Measurements from ENCODE around the gene IFITM10.

The IFITM10 gene

GRCh38 chr11:1742869-1743584 lies 7.4 kb downstream of the IFITM10 start:
- TF ChIP-seq SP1 (IDR thresholded peaks at IDR 0.05) (no peak), NFRKB (IDR thresholded peaks at IDR 0.05) (no peak), SUZ12 (IDR thresholded peaks at IDR 0.05) (no peak), FOXM1 (IDR thresholded peaks at IDR 0.05; ENCODE audit: borderline replicate concordance) (no peak), ARNT (IDR thresholded peaks at IDR 0.05) (no peak), LEF1 (IDR thresholded peaks at IDR 0.05; ENCODE audit: borderline replicate concordance) (no peak), FOXK2 (IDR thresholded peaks at IDR 0.05) (no peak), HDGF (IDR thresholded peaks at IDR 0.05; ENCODE audit: borderline replicate concordance) (no peak), BHLHE40 (IDR thresholded peaks at IDR 0.05; ENCODE audit: borderline replicate concordance) (no peak), TARDBP (IDR thresholded peaks at IDR 0.05) (no peak), ZNF384 (IDR thresholded peaks at IDR 0.05) (no peak), L3MBTL2 (conservative IDR thresholded peaks at IDR 0.05) (no peak), ELF4 (IDR thresholded peaks at IDR 0.05) (no peak), FOXA1 (IDR thresholded peaks at IDR 0.05) (no peak), CTBP1 (IDR thresholded peaks at IDR 0.05; ENCODE audit: borderline replicate concordance) (no peak)
- TF ChIP-seq, protein P1, sequence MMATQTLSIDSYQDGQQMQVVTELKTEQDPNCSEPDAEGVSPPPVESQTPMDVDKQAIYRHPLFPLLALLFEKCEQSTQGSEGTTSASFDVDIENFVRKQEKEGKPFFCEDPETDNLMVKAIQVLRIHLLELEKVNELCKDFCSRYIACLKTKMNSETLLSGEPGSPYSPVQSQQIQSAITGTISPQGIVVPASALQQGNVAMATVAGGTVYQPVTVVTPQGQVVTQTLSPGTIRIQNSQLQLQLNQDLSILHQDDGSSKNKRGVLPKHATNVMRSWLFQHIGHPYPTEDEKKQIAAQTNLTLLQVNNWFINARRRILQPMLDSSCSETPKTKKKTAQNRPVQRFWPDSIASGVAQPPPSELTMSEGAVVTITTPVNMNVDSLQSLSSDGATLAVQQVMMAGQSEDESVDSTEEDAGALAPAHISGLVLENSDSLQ (IDR thresholded peaks at IDR 0.05): no peak
- DNase-seq (ENCODE audit: extremely low spot score): no peak
- ChIA-PET POLR2A (no interaction called here), CTCF (no interaction called here)

DNA sequence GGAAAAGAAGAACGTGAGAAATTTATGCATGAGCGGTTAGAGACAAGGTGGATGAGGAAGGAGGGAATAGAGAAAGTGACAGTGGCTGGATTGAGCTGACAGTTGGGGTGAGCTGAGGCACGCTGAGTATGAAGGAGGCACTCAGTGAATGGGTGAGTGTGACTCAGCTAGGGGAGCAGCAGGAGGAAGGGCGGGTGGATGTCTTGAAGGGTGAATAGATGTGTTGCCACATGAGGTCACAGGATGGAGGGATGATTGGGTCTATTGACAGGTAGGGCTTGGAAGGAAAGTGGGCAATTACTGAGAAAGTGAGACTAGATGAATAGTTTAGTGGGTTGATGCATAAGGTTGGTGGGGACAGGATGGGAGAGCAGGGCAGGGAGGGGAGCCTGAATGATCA lies 8.0 kb downstream of the IFITM10 start:
- TF ChIP-seq BHLHE40 (IDR thresholded peaks at IDR 0.05; ENCODE audit: borderline replicate concordance) (no peak), SP1 (IDR thresholded peaks at IDR 0.05) (no peak), FOXM1 (IDR thresholded peaks at IDR 0.05; ENCODE audit: borderline replicate concordance) (no peak), CTBP1 (IDR thresholded peaks at IDR 0.05; ENCODE audit: borderline replicate concordance) (no peak), FOXK2 (IDR thresholded peaks at IDR 0.05) (no peak), NFRKB (IDR thresholded peaks at IDR 0.05) (no peak), L3MBTL2 (conservative IDR thresholded peaks at IDR 0.05) (no peak), LEF1 (IDR thresholded peaks at IDR 0.05; ENCODE audit: borderline replicate concordance) (no peak), SUZ12 (IDR thresholded peaks at IDR 0.05) (no peak), FOXA1 (IDR thresholded peaks at IDR 0.05) (no peak), ARNT (IDR thresholded peaks at IDR 0.05) (no peak), TARDBP (IDR thresholded peaks at IDR 0.05) (no peak), HDGF (IDR thresholded peaks at IDR 0.05; ENCODE audit: borderline replicate concordance) (no peak), ELF4 (IDR thresholded peaks at IDR 0.05) (no peak)
- TF ChIP-seq, protein P1 (IDR thresholded peaks at IDR 0.05): no peak
- CTCF ChIA-PET: interaction anchor here (0.7 kb wide), 1 partner anchor 48 kb away, joined by 3 read pairs; no protein-coding TSS in a partner anchor
- no peak for DNase-seq (ENCODE audit: extremely low spot score)
- POLR2A ChIA-PET: no interaction called here

- ChIA-PET POLR2A (no interaction called here), CTCF (interaction anchor here (0.7 kb wide), 1 partner anchor 48 kb away, joined by 3 read pairs; no protein-coding TSS in a partner anchor)
- DNase-seq (ENCODE audit: extremely low spot score): no peak
- no peak for TF ChIP-seq FOXK2 (IDR thresholded peaks at IDR 0.05)
- no peak for TF ChIP-seq BHLHE40 (IDR thresholded peaks at IDR 0.05; ENCODE audit: borderline replicate concordance)
- no peak for TF ChIP-seq SP1 (IDR thresholded peaks at IDR 0.05)
- no peak for TF ChIP-seq LEF1 (IDR thresholded peaks at IDR 0.05; ENCODE audit: borderline replicate concordance)
- no peak for TF ChIP-seq FOXA1 (IDR thresholded peaks at IDR 0.05)
- TF ChIP-seq, protein P1 (IDR thresholded peaks at IDR 0.05): no peak
Observed at GRCh38 chr11:1741741-1742140, 8.7 kb downstream of the IFITM10 start.

DNA sequence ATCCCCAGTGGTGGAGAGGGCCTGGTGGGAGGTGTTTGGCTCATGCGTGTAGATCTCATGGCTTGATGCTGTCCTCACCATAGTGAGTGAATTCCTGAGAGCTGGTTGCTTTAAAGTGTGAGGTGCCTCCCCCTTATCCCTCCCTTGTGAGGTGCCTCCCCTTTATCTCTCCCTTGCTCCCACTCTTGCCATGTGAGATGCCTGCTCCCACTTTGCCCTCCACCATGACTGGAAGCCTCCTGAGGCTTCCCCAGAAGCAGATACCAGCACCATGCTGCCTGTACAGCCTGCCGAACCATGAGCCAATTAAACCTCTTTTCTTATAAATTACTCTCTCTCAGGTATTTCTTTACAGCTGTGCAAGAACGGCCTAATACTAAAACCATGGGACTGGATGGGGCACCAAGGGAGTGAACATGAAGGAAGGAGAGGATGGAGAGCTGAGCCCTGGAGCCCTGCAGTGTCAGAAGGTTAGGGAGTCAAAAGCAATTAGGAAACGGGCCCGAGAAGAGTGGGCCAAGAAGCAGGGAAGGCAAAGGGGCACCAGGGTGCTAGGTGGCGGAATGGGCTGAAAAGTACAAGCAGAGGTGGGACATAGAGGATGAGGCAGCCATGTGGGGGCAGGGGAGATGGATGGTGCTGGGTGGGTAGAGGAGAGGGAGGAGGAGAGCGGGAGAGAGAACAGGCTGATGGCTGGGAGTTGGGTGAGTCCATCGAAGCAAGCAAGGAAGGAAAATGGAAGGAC lies 9.4 kb downstream of the IFITM10 start:
- POLR2A ChIA-PET: no interaction called here
- TF ChIP-seq FOXA1 (IDR thresholded peaks at IDR 0.05) (no peak), SP1 (IDR thresholded peaks at IDR 0.05) (no peak)
- CTCF ChIA-PET: interaction anchor here (1.2 kb wide), 1 partner anchor 88 kb away, joined by 3 read pairs; no protein-coding TSS in a partner anchor
- DNase-seq (ENCODE audit: extremely low spot score): no peak

DNA sequence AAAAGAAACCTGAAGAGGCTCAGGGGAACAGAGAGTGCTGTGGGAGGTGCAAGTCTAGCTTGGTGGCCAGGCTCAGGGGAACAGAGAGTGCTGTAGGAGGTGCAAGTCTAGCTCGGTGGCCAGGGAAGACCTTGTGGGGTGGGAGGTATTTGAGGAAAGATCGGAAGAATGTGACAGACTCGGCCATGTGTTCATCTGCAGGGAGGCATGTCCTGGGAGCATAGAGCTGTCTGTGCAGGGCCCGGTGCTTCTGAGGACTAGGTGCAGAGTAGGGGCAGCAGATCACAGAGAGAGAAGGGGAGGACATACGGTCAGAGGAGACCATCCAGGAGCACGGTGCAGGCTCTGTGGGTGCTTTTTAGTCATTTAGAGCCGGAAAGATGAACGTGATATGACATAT lies 10.8 kb downstream of the IFITM10 start:
- CTCF ChIA-PET: no interaction called here
- DNase-seq (ENCODE audit: extremely low spot score): no peak
- no peak for TF ChIP-seq FOXK2 (IDR thresholded peaks at IDR 0.05)
- TF ChIP-seq, protein P1 (IDR thresholded peaks at IDR 0.05): no peak
- TF ChIP-seq SUZ12 (IDR thresholded peaks at IDR 0.05): no peak
- TF ChIP-seq FOXA1 (IDR thresholded peaks at IDR 0.05): no peak
- no peak for TF ChIP-seq CTBP1 (IDR thresholded peaks at IDR 0.05; ENCODE audit: borderline replicate concordance)
- TF ChIP-seq SP1 (IDR thresholded peaks at IDR 0.05): no peak
- TF ChIP-seq BHLHE40 (IDR thresholded peaks at IDR 0.05; ENCODE audit: borderline replicate concordance): no peak
- no peak for TF ChIP-seq TARDBP (IDR thresholded peaks at IDR 0.05)
- TF ChIP-seq ARNT (IDR thresholded peaks at IDR 0.05): no peak
- TF ChIP-seq HDGF (IDR thresholded peaks at IDR 0.05; ENCODE audit: borderline replicate concordance): no peak
- no peak for TF ChIP-seq ELF4 (IDR thresholded peaks at IDR 0.05)
- POLR2A ChIA-PET: no interaction called here

All from HEK293T (cell line).